ENCODE results near the gene FADS6. TPM values are rescaled to one million over a fixed set of nuclear protein-coding genes. Genes with fewer than 3 reads are reported as not detected.
A peak's percentile ranks its signal among the peaks of the same experiment; 100 is the strongest.

Gene FADS6
- total and polyA plus RNA-seq, 2 donors (not counting 3 experiments of a cell fraction or from before 2014, with no cell fraction given), result not detected

- no peaks in the 10 kb centered on the region for H3K9me3 ChIP-seq (replicated peaks; ENCODE audit: control insufficient read depth, insufficient read depth, low read length)
- no peaks in the 10 kb centered on the region for H3K9me1 ChIP-seq (replicated peaks; ENCODE audit: control insufficient read depth, extremely low read depth, insufficient read depth, low read length)
- peaks cover 20% of the 10 kb centered on the region for H3K4me1 ChIP-seq (ENCODE audit: control insufficient read depth, extremely low read depth, insufficient read depth, low read length)
- DNase-seq (ENCODE audit: low read depth, low spot score), result no peak
- intact Hi-C loops (cut with micrococcal nuclease), result no loop called here
- no peak for FAIRE-seq
- peak overlapping the region; percentile 19 for H3K4me2 ChIP-seq (ENCODE audit: insufficient read depth, low read length)
- no peaks in the 10 kb centered on the region for H3K27me3 ChIP-seq (ENCODE audit: control insufficient read depth in 2 of 2, insufficient read depth in 2 of 2, low read length in 2 of 2)
- peak; percentile 86 for TF ChIP-seq GATA2 (IDR thresholded peaks at IDR 0.05; ENCODE audit: insufficient read depth, insufficient read length, low read depth, low read length)
- no peak for TF ChIP-seq MYC (IDR thresholded peaks at IDR 0.05; ENCODE audit: low read depth, low read length)
- H2AFZ ChIP-seq (ENCODE audit: low read depth, low read length), result no peak overlapping the region
- ChIA-PET CTCF (interaction anchor here (0.6 to 14.2 kb wide), 5 partner anchors 25 to 123 kb away, joined by 3 to 325 read pairs (median 3); partner anchors contain the start of gene NAT9), POLR2A (interaction anchor here (0.7 kb wide), 1 partner anchor 384 kb away, joined by 6 read pairs; no protein-coding TSS in a partner anchor)
- H4K20me1 ChIP-seq (replicated peaks; ENCODE audit: control insufficient read depth, extremely low read depth, insufficient read depth, low read length), result no peaks in the 10 kb centered on the region
- no peak overlapping the region for H3K4me3 ChIP-seq (replicated peaks in 1 of 3; ENCODE audit: insufficient read depth in 1 of 3, low read depth in 1 of 3, low read length in 3 of 3)
- no peaks in the 10 kb centered on the region for H3K36me3 ChIP-seq (ENCODE audit: control insufficient read depth in 2 of 2, extremely low read depth in 1 of 2, insufficient read depth in 2 of 2, low read length in 2 of 2)
- dilution Hi-C loops (cut with MboI; ENCODE audit: extremely low pct_ligation_motif_present, low sequenced_read_pairs), result no loop called here
- no peak overlapping the region for H3K27ac ChIP-seq (ENCODE audit: insufficient read depth, low read depth, low read length)
- BruUV-seq (replicated peaks), result no TSS peak
- H3K79me2 ChIP-seq (ENCODE audit: control insufficient read depth, insufficient read depth, low read length), result no peaks in the 10 kb centered on the region
- H3K9ac ChIP-seq (replicated peaks; ENCODE audit: extremely low read depth, insufficient read depth, low read length), result no peak overlapping the region
Observed at GRCh38 chr17:74868251-74868907, 25.1 kb downstream of the FADS6 start.

- intact Hi-C loops (cut with micrococcal nuclease), result no loop called here
- no peak for FAIRE-seq
- no peak for DNase-seq (ENCODE audit: low read depth, low spot score)
- TF ChIP-seq MAX (IDR thresholded peaks at IDR 0.05; ENCODE audit: insufficient read depth, insufficient read length) (no peak), GATA2 (IDR thresholded peaks at IDR 0.05; ENCODE audit: insufficient read depth, insufficient read length, low read depth, low read length) (no peak), EZH2 (IDR thresholded peaks at IDR 0.05; ENCODE audit: borderline replicate concordance, low read depth, low read length, severe bottlenecking) (no peak), MYC (IDR thresholded peaks at IDR 0.05; ENCODE audit: low read depth, low read length) (no peak), POLR2A (IDR thresholded peaks at IDR 0.05; ENCODE audit: low read depth, low read length) (no peak), POLR2AphosphoS5 (IDR thresholded peaks at IDR 0.05; ENCODE audit: insufficient read depth, low read depth, low read length) (no peak), CTCF (IDR thresholded peaks at IDR 0.05; ENCODE audit: extremely low read depth in 1 of 2, insufficient read depth in 1 of 2, low read depth in 1 of 2, low read length in 2 of 2) (no peak), FOS (IDR thresholded peaks at IDR 0.05; ENCODE audit: borderline replicate concordance, insufficient read depth, low read length) (no peak), JUN (IDR thresholded peaks at IDR 0.05; ENCODE audit: borderline replicate concordance, insufficient read depth, insufficient read length, low read depth) (no peak)
- Histone ChIP-seq H3K4me3 (replicated peaks in 1 of 3; ENCODE audit: insufficient read depth in 1 of 3, low read depth in 1 of 3, low read length in 3 of 3) (no peak overlapping the region), H3K36me3 (ENCODE audit: control insufficient read depth in 2 of 2, extremely low read depth in 1 of 2, insufficient read depth in 2 of 2, low read length in 2 of 2) (no peaks in the 10 kb centered on the region), H3K4me1 (ENCODE audit: control insufficient read depth, extremely low read depth, insufficient read depth, low read length) (peaks cover 14% of the 10 kb centered on the region), H2AFZ (ENCODE audit: low read depth, low read length) (no peak overlapping the region), H3K27ac (ENCODE audit: insufficient read depth, low read depth, low read length) (no peak overlapping the region), H3K9ac (replicated peaks; ENCODE audit: extremely low read depth, insufficient read depth, low read length) (no peak overlapping the region), H3K27me3 (ENCODE audit: control insufficient read depth in 2 of 2, insufficient read depth in 2 of 2, low read length in 2 of 2) (peaks cover 3 to 5% of the 10 kb centered on the region in 2 experiments), H3K4me2 (ENCODE audit: insufficient read depth, low read length) (no peak overlapping the region), H3K9me1 (replicated peaks; ENCODE audit: control insufficient read depth, extremely low read depth, insufficient read depth, low read length) (no peaks in the 10 kb centered on the region), H4K20me1 (replicated peaks; ENCODE audit: control insufficient read depth, extremely low read depth, insufficient read depth, low read length) (no peaks in the 10 kb centered on the region), H3K9me3 (replicated peaks; ENCODE audit: control insufficient read depth, insufficient read depth, low read length) (no peaks in the 10 kb centered on the region), H3K79me2 (ENCODE audit: control insufficient read depth, insufficient read depth, low read length) (no peaks in the 10 kb centered on the region)
- no TSS peak for BruUV-seq (replicated peaks)
- ChIA-PET POLR2A (no interaction called here), CTCF (interaction anchor here (0.9 to 14.2 kb wide), 8 partner anchors 14 to 209 kb away, joined by 3 to 325 read pairs (median 8); no protein-coding TSS in a partner anchor)
- dilution Hi-C loops (cut with MboI; ENCODE audit: extremely low pct_ligation_motif_present, low sequenced_read_pairs), result no loop called here
Observed at GRCh38 chr17:74866198-74866835, 27.1 kb downstream of the FADS6 start.

All from endothelial cell of umbilical vein (primary cell).